AG09319 (cell line): Measurements from ENCODE around the gene CEMIP.

Source experiments
- DNase-seq: peaks from one replicate; pipeline ENCODE4 v3.0.0-alpha.2; 2010; ENCODE audit warnings: low read depth; ENCODE audit errors: extremely low read depth
- TF ChIP-seq, protein P1 (sequence below): IDR thresholded peaks from 2 replicates; pipeline ENCODE4 v1.5.1; 2011; ENCODE audit warnings: low read depth, mild to moderate bottlenecking, inconsistent platforms, low read length, moderate library complexity

CEMIP gene

GRCh38 chr15:80804970-80805495, 25.9 kb downstream of the CEMIP start:
- DNase-seq: no peak
- TF ChIP-seq, protein P1, sequence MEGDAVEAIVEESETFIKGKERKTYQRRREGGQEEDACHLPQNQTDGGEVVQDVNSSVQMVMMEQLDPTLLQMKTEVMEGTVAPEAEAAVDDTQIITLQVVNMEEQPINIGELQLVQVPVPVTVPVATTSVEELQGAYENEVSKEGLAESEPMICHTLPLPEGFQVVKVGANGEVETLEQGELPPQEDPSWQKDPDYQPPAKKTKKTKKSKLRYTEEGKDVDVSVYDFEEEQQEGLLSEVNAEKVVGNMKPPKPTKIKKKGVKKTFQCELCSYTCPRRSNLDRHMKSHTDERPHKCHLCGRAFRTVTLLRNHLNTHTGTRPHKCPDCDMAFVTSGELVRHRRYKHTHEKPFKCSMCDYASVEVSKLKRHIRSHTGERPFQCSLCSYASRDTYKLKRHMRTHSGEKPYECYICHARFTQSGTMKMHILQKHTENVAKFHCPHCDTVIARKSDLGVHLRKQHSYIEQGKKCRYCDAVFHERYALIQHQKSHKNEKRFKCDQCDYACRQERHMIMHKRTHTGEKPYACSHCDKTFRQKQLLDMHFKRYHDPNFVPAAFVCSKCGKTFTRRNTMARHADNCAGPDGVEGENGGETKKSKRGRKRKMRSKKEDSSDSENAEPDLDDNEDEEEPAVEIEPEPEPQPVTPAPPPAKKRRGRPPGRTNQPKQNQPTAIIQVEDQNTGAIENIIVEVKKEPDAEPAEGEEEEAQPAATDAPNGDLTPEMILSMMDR: no peak

DNA sequence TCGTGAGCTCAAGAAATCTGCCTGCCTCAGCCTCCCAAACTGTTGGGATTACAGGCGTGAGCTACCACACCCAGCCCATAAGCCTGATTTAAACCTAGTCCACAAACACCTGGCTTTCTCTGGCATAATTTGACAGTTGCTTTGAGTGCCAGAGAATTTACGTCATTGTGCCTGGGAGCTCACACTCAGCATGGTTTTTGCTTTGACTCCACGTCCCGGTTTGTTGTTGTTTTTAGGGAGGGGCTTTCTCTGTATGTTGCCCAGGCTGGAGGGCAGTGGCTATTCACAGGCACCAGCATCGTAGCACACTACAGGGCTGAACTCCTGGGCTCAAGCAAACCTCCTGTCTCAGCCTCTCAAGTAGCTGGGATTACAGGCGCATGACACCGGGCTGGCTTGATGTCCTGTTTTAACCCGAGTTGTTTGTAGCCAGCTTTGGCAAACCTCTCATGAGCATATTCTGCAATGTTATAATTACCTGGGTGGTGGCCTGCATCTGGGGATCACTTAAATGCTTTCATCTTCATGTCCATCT, 32.7 kb downstream of the CEMIP start:
- TF ChIP-seq, protein P1: no peak

GRCh38 chr15:80815106-80815505, 35.9 kb downstream of the CEMIP start:
- no peak for DNase-seq

More for the DNA sequence above, 32.7 kb downstream of the CEMIP start:
- no peak for DNase-seq

DNA sequence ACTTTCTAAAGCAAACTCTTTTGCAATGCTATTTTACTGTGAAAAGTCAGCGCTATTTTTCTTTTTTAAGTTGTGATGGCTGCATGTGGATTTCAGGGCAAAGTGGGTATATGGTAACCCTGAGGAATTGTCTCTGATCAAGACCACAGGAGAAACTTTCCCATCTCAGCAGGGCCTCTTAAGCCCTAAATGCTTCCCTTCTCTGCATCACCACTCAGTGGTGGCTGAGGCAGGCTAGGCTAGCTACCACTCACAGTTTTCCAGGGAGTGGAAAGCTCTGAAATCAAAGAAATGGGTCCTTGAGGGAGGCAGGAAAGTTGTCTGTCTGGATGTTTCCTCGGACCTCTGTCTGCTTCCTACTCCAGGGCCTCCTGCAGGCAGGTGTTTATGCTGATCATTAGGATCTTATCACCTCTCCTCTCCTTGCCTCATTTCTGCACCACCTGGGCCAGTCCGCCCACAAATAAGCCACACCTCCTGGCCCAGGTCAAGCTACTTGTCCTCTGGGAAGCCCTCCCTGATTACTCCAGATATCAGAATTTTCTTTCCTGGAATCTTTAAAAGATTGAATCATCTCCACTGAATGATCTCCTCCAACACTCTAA, 37.0 kb downstream of the CEMIP start:
- TF ChIP-seq, protein P1: no peak
- no peak for DNase-seq

More at GRCh38 chr15:80815106-80815505, 35.9 kb downstream of the CEMIP start:
- TF ChIP-seq, protein P1: no peak

DNA sequence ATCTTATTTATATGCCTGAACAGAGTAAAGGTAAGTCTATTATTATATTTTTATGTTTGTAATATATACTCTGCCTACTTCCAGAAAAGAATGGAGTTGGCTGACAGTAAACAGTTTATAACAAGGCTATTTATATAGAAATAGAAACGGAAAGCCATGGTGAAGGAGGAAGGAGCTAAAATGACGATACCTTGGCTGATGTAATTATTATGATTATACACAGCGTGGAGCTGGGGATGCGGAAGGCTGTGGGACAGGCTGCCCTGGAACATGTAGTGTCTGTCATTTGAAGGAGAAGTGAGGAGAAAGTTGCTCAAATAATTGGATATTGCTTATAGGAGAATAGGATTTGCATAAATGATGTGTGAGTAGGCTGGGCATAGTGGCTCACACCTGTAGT, 37.8 kb downstream of the CEMIP start:
- TF ChIP-seq, protein P1: no peak

GRCh38 chr15:80817901-80818300, 38.7 kb downstream of the CEMIP start:
- DNase-seq: no peak

More for the DNA sequence above, 37.8 kb downstream of the CEMIP start:
- no peak for DNase-seq

GRCh38 chr15:80819001-80819400, 39.8 kb downstream of the CEMIP start:
- DNase-seq: no peak
- TF ChIP-seq, protein P1: no peak

More at GRCh38 chr15:80817901-80818300, 38.7 kb downstream of the CEMIP start:
- TF ChIP-seq, protein P1: no peak
